ACHN (cell line): ENCODE results near the gene AUTS2.
"Not testable (repeated sequence)": the region's sequence is repeated elsewhere in the genome, so short reads cannot be mapped to it uniquely, and the experiment has no call there.

Source experiments
- DNase-seq: peaks from one replicate; pipeline ENCODE4 v3.0.0-alpha.2; 2015
- in situ Hi-C: cut with HindIII; loops from 2 replicates; pipeline ENCODE4 v1.10.0; 2017; ENCODE audit warnings: low sequenced_read_pairs, low pct_ligation_motif_present, low pct_unique_long_range_greater_than_20kb

Gene AUTS2

GRCh38 chr7:69761290-69761922 is 163.1 kb downstream of the AUTS2 start:
- in situ Hi-C loops = no loop called here
- no peak for DNase-seq

GRCh38 chr7:69762821-69763352 is 164.6 kb downstream of the AUTS2 start:
- no peak for DNase-seq
- in situ Hi-C loops = no loop called here

GRCh38 chr7:69763513-69763912 is 165.2 kb downstream of the AUTS2 start:
- DNase-seq = no peak

GRCh38 chr7:69764147-69764546 is 165.9 kb downstream of the AUTS2 start:
- in situ Hi-C loops = no loop called here
- DNase-seq = no peak

More at GRCh38 chr7:69763513-69763912, 165.2 kb downstream of the AUTS2 start:
- in situ Hi-C loops = no loop called here

- in situ Hi-C loops = no loop called here
- no peak for DNase-seq
These were observed 166.4 kb downstream of the AUTS2 start for GRCh38 chr7:69764681-69765080.

GRCh38 chr7:69765879-69766278 is 167.6 kb downstream of the AUTS2 start:
- in situ Hi-C loops = no loop called here
- DNase-seq = no peak

- in situ Hi-C loops = no loop called here
- DNase-seq = no peak
These were observed 170.8 kb downstream of the AUTS2 start for GRCh38 chr7:69768986-69769595.

- in situ Hi-C loops = no loop called here
- DNase-seq = no peak
These were observed 171.6 kb downstream of the AUTS2 start for GRCh38 chr7:69769826-69770225.

- in situ Hi-C loops = no loop called here
These were observed 172.3 kb downstream of the AUTS2 start for GRCh38 chr7:69770613-69771012.

GRCh38 chr7:69772718-69773436 is 174.6 kb downstream of the AUTS2 start:
- no peak for DNase-seq
- in situ Hi-C loops = no loop called here

More at GRCh38 chr7:69770613-69771012, 172.3 kb downstream of the AUTS2 start:
- DNase-seq = no peak

GRCh38 chr7:69773535-69774225 is 175.4 kb downstream of the AUTS2 start:
- DNase-seq = no peak
- in situ Hi-C loops = no loop called here

GRCh38 chr7:69775231-69775771 is 177.0 kb downstream of the AUTS2 start:
- no peak for DNase-seq
- in situ Hi-C loops = no loop called here

- no peak for DNase-seq
- in situ Hi-C loops = no loop called here
These were observed 178.3 kb downstream of the AUTS2 start for GRCh38 chr7:69776611-69777010.

GRCh38 chr7:69778138-69778537 is 179.9 kb downstream of the AUTS2 start:
- DNase-seq = no peak
- in situ Hi-C loops = no loop called here

- DNase-seq = no peak
- in situ Hi-C loops = no loop called here
These were observed 182.1 kb downstream of the AUTS2 start for GRCh38 chr7:69780379-69780778.

GRCh38 chr7:69781412-69781846 is 183.2 kb downstream of the AUTS2 start:
- no peak for DNase-seq
- in situ Hi-C loops = no loop called here

GRCh38 chr7:69782917-69783684 is 184.8 kb downstream of the AUTS2 start:
- DNase-seq = no peak

GRCh38 chr7:69786130-69786529 is 187.9 kb downstream of the AUTS2 start:
- in situ Hi-C loops, DNase-seq: not testable (repeated sequence)

More at GRCh38 chr7:69782917-69783684, 184.8 kb downstream of the AUTS2 start:
- in situ Hi-C loops = no loop called here
